Measurements from ENCODE around the gene MEGF6.

The MEGF6 gene

GRCh38 chr1:3464649-3465025, 146.7 kb downstream of the MEGF6 start:
- H3K4me3 ChIP-seq (replicated peaks; ENCODE audit: low read depth, low read length) = no peak overlapping the region
- no peak for DNase-seq (ENCODE audit: extremely low read depth, low read depth)
- no peak for TF ChIP-seq CTCF (IDR thresholded peaks at IDR 0.05; ENCODE audit: low read depth, low read length, missing control alignments)

GRCh38 chr1:3463891-3464648, 147.2 kb downstream of the MEGF6 start:
- DNase-seq (ENCODE audit: extremely low read depth, low read depth) = no peak
- TF ChIP-seq CTCF (IDR thresholded peaks at IDR 0.05; ENCODE audit: low read depth, low read length, missing control alignments) = no peak
- no peak overlapping the region for H3K4me3 ChIP-seq (replicated peaks; ENCODE audit: low read depth, low read length)

GRCh38 chr1:3463408-3463863, 147.9 kb downstream of the MEGF6 start:
- no peak for DNase-seq (ENCODE audit: extremely low read depth, low read depth)
- no peak overlapping the region for H3K4me3 ChIP-seq (replicated peaks; ENCODE audit: low read depth, low read length)
- no peak for TF ChIP-seq CTCF (IDR thresholded peaks at IDR 0.05; ENCODE audit: low read depth, low read length, missing control alignments)

GRCh38 chr1:3463013-3463385, 148.3 kb downstream of the MEGF6 start:
- DNase-seq (ENCODE audit: extremely low read depth, low read depth) = no peak
- TF ChIP-seq CTCF (IDR thresholded peaks at IDR 0.05; ENCODE audit: low read depth, low read length, missing control alignments) = no peak
- H3K4me3 ChIP-seq (replicated peaks; ENCODE audit: low read depth, low read length) = no peak overlapping the region

GRCh38 chr1:3462356-3463012, 148.8 kb downstream of the MEGF6 start:
- TF ChIP-seq CTCF (IDR thresholded peaks at IDR 0.05; ENCODE audit: low read depth, low read length, missing control alignments) = no peak
- no peak for DNase-seq (ENCODE audit: extremely low read depth, low read depth)
- no peak overlapping the region for H3K4me3 ChIP-seq (replicated peaks; ENCODE audit: low read depth, low read length)

GRCh38 chr1:3461934-3462275, 149.4 kb downstream of the MEGF6 start:
- no peak overlapping the region for H3K4me3 ChIP-seq (replicated peaks; ENCODE audit: low read depth, low read length)
- DNase-seq (ENCODE audit: extremely low read depth, low read depth) = no peak
- TF ChIP-seq CTCF (IDR thresholded peaks at IDR 0.05; ENCODE audit: low read depth, low read length, missing control alignments) = no peak

Data from HFF-Myc (cell line).